ACHN (cell line): Measurements from ENCODE around the gene PTGFRN.

ENCODE experiments used
- DNase-seq: peaks from one replicate; pipeline ENCODE4 v3.0.0-alpha.2; 2015
- in situ Hi-C: cut with HindIII; loops from 2 replicates; pipeline ENCODE4 v1.10.0; 2017; ENCODE audit warnings: low sequenced_read_pairs, low pct_ligation_motif_present, low pct_unique_long_range_greater_than_20kb

Gene PTGFRN

DNA sequence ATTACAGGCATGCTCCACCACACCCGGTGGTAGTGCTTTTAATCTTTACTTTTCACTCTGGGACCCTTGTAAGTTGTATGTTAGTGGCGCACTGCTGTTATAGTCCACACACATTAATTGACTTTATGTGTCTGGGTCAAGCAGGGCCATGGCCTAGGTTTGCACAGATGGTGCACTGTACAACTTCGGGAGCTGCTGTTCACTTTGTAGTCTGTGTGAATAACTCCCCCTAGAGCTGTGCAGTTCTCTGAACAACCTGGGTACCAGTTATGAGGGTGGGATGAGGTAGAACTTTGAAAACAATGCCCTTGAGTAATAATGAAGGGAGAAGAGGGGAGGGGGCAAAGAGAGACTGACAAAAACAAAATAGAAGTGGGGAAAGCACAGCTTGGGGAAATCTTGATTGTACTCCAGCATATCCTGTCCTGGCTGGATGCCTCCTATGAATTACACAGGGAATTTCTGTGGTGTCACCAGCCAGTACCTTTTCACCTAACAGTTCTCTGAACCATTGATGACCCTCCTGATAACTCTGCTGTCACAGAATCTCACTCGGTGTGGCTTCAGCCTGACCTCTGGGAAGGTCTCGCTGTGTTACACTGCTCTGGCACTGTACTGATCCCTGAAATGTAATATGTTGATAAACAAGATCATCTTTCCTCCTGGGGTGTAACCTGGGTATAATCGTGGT lies 2.2 kb downstream of the PTGFRN start:
- DNase-seq, result no peak
- in situ Hi-C loops, result no loop called here

DNA sequence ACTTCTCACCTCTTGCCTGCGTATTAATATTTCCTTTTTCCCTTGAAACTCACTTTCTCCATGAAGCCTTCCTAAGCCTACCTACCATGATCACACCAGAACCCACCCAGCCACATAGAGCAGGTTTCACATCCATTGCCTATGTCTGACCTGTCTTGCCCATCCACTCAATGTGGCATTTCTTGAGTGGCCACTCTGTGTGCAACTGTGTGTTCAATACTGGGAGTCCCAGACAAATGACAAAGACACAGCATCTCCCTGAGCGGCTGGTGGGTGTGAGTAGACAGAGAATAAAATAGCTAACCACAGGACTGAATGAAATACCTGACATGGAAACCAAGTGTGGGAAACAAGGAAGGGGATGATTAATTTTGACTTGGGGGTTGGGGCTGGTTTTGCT lies 3.1 kb downstream of the PTGFRN start:
- no peak for DNase-seq
- in situ Hi-C loops, result no loop called here

DNA sequence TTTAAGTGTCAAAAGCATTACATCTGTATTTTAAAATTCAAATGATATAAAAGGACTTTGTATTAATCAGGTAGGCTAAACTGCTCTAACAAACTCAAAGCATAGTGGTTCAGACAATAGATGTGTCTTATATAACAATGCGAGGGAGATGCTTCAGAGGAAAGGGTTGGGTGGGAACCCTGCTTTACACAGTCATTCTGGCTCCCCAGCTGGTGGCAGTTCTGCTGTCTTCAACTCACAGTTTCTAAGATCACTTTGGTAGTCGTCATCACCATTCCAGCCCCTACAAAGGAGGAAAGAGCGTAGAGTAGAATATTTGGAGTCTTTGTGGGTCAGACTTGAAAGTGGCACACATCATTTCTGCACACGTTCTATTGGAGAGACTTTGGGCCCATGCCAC lies 4.2 kb downstream of the PTGFRN start:
- no peak for DNase-seq
- in situ Hi-C loops, result no loop called here

DNA sequence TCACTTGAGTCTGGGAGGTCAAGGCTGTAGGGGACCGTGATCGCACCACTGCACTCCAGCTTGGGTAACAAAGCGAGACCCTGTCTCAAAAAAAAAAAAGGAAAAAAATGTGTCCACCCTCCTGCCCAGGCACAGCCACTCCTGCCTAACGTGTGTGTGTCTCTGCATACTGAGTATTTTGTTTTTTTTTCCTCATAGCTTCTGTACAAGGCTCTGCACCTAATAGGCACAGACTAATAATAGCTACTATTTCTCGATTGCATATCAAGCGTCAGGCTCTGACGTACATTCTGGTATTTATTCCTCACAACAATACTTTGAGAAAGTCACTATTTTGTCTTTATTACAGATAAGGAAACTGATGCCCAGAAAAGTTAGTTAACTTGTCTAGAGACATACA lies 5.0 kb downstream of the PTGFRN start:
- in situ Hi-C loops, result no loop called here
- DNase-seq, result no peak

DNA sequence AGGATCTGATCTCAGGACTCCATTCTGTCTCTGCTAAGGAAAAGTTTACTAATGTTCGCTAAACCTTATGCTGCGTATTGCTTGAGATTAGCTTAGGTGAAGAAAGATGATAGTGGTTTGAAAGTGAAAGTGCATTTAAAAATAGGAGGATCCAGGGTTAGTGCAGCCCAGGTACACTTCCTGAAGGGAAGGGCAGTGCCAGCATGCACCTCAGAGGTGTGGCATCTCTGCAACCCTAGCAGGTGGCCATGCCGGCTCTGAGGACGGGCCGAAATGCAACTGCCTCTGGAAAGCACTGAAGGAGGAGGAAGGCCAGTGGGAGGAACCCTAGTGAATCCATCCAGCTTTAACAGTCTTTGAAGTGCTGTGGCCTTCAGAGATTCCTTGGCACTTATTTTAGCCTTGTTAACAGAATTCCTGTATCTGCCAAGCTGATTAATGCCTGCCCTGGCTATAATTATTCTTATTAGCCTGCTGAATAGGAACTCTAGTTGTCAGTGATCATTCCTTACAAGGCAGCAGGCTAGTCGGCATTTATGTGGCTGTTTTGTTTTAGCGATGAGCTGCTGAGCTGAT lies 5.5 kb downstream of the PTGFRN start:
- DNase-seq, result no peak
- in situ Hi-C loops, result no loop called here

DNA sequence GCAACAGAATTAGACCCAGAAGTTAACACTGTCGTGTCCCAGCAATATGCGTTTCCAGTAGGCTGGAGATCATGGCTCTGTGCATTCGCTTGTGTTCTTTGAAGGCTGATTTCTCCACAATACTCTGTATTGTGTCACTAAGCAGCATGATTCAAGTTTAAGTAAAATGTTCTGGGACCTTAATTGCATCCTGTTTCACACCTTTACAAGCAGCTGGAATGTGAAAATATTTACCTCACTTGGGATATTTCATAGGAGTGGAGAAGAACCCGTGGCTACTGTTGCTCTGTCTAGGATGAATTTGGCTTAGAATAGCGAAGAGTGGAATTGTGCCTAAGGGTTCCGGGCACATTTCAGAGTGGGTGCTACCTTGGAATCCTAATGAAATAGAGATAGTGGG lies 6.3 kb downstream of the PTGFRN start:
- in situ Hi-C loops, result no loop called here
- no peak for DNase-seq

DNA sequence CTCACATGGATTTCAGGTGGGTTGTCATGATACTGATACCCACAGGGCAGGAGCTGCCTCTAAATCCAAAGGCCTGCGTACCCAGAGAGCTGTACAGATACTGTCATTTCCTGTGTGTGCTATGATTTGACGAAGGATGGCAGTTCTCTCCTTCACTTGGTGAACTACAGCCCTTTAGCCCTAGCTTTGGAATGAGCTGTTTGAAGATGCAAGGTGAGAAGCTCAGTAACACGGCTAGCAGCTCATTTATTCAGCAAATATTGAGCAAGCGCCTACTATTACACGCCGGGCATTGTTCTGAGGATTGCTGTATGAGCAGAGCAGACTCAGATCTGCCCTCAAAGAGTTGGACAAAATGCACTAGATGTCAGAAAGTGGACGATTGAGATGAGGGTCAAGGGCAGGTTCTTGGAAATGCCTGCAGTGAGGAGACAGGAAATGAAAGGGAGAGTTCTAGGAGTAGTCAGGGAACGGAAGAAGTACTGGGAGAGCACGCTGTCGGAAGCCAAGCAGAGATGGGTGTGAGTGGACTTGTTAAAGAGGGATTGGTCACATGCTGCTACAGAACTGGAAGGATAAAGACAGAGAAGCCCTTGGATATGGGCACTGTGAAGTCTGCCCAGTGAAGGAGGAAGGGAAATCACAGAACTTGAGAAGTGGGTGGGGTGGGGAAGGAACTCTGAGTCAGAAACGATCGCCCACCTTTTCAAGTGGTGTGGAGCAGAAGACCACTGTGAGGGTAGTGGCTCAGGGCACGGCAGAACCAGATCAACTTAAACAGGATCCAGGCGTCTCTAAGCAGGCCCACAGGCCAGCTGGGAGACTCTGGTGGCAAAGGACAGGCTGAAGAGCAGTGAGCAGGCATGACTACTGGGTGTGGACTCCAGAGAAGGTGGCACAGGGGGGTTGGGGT lies 7.1 kb downstream of the PTGFRN start:
- in situ Hi-C loops, result no loop called here
- DNase-seq, result no peak

DNA sequence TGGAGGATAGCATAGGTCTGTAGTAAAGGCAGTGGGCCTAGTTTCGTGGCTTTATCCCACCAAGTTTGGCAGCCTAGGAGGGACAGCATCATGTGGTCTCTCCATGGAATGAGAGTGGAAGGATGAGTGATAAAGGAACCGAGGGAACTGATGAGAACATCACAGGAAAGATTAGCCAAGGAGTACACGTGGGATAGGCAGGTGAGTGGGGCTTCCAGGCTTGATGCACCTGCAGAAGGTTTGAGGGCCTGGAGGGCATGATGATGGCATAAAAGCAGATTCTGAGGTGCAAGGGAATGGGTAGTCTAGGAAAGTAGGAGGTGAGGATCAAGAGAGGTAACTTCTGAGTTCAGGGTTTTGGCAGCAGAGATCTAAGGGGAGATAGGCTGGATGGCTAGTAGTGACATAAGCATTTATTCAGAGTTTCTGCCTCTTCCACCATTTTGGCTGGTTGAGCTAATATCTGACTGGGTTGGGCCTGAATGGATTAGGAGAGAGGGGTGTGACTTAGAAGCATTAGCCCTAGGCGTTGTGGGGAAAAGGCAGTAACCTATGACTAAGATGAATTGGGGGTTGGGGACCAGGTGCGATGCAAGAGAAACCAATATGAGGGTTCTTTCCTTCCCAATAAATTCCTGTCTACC lies 9.1 kb downstream of the PTGFRN start:
- DNase-seq, result no peak
- in situ Hi-C loops, result no loop called here

DNA sequence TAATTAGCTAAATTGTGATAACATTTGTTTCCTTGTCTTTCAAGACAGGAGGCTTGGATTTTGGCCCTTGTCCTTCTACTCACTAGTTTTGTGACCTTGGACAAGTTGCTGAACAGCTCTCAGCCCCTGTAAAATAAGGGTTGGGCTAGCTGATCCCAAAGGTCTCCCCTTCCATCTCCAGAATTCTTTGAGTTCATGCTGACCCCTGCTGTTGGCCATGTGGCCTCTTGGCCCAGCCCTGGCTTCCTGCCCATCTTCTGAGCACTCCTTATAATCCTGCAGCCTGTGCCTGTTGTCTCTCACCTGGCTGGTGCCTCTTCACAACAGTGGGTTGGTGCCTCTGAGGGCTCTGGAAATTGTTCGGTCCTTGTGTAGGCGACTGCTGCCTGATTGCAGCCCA lies 10.1 kb downstream of the PTGFRN start:
- in situ Hi-C loops, result no loop called here
- peak; percentile 21 for DNase-seq

DNA sequence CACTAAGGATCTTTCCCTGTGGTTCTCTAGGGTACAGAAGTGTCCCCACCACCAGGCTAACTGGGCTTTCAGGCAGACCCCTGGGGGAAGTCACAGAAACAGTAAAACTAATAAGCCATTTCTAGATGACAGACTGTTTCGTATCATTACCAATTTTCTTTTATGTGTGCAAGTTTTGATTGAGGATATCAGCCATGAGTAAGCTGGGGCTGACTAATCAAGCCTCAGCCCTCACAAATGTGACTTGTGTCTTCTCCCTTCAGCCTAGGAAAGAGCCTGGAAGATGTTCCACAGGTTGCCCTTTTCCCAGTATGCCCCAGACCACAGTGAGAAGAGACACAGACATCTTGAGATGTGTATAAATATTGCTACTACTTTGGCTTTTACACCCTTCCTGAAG lies 10.5 kb downstream of the PTGFRN start:
- in situ Hi-C loops, result no loop called here
- DNase-seq, result no peak

DNA sequence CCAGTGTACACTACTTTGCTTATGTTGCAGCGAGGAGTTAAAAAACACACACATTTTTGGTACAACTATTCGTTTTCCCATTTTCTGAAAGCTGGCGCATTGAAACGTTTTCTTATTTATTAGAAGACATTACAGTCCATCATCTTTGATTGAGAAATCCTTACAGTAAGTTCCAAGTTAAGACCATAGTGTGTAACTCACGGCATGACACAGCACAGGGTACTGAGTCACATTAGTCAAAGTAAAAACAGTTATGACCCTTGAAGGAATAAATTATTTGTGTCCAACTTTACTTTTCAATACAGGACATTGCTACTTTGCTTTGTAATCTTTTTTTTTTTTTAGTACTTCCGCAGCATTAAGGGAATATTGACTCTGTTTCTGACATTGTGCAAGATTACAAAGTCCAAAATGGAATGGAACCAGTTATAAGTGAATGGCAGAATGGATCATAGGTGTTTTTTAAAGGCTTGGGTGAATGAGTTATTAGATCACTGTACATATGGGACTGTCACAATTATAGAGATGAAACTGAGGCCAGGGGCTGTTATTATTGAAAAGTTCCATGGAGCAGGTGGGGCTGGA lies 11.7 kb downstream of the PTGFRN start:
- in situ Hi-C loops, result no loop called here
- DNase-seq, result no peak

DNA sequence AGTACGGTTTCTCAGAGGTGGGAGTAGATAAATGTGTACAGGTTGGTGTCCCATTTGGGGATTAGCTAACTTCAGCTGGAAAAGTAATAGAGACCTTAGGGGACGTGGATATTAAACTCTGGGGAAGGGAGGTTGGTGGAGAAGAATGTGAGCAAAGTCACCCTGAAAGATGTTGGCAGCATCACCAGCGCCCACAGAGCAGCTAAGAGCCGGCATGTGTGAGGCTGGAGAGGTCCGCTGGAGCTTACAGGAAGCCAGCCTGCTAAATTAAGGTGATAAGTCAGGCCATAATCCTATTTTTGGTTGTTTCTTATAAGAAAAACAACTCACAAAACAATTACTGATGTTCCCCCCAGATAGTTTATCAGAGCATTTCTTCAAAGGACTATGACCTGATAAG lies 12.2 kb downstream of the PTGFRN start:
- in situ Hi-C loops, result no loop called here
- DNase-seq, result no peak

DNA sequence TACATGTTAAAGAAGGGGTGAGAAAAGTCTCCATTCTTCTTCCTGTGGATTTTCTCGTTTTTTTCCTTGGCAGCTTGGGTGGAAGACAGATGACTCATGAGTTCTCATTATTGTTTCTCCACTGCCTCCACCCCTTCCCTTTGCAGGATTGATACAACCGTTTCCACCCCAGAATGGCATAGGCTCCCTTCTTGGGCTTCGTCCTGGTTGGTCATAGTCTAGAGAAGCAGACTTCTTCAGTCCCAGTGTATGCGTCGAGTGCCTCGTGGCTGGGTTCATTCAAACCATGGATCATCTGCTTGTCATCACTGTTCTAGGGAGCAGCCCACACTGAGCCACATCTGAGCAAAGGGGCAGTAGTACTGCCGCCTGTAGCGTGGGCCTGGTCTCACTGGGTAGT lies 13.7 kb downstream of the PTGFRN start:
- DNase-seq, result no peak
- in situ Hi-C loops, result no loop called here

DNA sequence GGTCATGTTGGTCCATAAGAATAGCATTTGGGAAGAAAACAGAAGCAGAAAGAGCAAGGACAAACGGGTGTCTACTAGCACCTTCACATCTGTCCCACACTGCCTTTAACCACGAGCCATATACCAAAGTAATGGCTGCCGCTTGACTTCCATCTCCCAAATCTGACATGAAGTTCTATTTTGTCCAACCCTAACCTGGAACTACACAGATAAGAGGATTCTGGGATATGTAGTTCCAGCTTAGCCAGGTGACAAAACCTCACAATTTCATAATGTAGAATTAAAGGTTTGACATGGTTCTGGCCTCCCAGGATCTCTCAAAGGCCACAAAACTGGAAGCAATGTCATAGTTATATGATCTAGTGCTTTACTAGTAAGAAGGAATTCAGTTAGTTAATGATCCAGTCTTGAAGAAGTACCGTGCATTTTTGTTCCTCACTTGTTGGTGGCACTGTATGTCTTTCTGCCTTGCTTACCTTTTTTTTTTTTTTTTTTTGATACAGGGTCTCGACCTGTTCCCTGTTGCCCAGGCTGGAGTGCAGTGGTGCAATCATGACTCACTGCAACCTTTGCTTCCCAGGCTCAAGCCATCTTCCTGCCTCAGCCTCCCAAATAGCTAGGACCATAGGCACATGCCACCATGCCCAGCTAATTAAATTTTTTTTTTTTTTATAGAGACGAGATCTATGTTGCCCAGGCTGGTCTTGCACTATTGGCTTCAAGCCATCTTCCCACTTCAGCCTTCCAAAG lies 17.5 kb downstream of the PTGFRN start:
- in situ Hi-C loops, result no loop called here
- no peak for DNase-seq

DNA sequence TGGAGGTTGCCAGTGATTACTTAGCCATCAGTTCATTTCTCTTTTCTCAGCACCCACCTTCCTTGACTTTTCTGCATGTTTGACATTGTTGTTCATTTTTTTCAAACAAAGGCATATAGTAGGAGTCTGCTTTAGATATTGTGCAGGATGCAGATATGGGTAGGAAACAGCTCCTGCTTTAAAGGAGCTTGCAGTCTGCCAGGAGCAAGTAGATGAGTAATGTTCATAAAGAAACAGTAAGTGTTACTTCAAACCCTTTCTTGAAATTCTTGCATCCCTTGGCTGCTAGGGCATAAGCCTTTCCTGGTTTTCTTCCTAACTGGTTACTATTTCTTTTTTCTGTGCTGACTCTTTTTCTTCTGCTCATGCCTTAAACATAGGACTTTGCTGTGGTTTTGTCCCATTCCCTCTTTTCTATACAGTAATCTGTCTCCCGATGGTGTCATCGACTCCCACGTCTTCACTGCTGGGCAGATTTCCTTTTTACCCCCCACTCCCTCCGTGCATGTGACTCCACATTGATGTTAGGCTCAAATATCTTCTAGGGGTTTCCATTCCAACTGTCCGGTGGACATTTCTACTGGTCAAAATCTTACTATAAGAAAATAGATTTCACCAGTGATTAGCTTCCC lies 20.4 kb downstream of the PTGFRN start:
- in situ Hi-C loops, result no loop called here
- DNase-seq, result no peak

DNA sequence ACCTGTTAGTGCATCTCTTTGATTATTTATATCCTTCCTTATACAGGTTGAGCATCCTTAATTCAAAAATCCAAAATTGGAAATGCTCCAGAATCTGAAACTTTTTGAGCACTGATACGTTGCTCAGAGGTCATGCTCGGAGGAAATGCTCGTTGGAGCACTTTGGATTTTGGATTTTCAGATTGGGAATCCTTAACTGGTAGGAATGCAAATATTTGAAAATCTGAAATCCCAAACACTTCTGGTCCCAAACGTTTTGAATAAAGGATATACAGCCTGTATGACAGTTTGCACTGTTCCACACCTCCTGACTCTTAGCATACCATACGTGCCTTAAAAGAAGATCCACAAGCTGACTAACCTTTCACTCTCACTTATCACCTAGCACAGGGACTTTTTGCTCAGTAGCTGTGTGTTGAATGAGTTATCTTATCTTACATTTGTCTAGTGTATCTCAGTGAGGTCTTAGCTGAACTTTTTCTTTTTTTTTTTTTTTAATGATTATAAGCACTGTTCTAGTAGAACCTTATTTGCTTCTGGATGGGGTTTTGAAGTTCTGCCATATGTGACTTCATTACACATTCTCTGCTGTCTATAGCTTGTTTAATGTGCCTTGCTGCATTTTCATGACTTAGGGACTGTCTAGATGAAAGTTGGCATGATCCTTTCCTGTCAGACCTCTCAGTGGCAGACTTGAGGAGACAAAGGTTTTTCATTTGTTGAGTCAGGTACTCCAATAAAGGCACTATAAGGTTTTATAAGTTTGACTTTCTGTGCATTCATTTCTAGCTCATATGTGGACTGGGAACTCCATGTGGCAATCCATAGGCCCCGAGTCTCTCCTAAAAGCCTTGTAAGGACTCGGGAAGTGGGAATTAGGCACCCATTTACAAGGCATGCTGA lies 21.6 kb downstream of the PTGFRN start:
- in situ Hi-C loops, result no loop called here
- DNase-seq, result no peak
